Ishikawa (cell line): ENCODE results near the gene RALGPS1.

Experiments used
- EP300 ChIP-seq: IDR thresholded peaks from 2 replicates; pipeline ENCODE4 v1.6.1; 2012; ENCODE audit warnings: borderline replicate concordance
- RAD21 ChIP-seq: IDR thresholded peaks from 2 replicates; pipeline ENCODE4 v1.6.1; 2012; ENCODE audit warnings: low read depth
- TCF12 ChIP-seq: IDR thresholded peaks from 2 replicates; pipeline ENCODE4 v1.6.1; 2012; ENCODE audit warnings: low read depth

DNA sequence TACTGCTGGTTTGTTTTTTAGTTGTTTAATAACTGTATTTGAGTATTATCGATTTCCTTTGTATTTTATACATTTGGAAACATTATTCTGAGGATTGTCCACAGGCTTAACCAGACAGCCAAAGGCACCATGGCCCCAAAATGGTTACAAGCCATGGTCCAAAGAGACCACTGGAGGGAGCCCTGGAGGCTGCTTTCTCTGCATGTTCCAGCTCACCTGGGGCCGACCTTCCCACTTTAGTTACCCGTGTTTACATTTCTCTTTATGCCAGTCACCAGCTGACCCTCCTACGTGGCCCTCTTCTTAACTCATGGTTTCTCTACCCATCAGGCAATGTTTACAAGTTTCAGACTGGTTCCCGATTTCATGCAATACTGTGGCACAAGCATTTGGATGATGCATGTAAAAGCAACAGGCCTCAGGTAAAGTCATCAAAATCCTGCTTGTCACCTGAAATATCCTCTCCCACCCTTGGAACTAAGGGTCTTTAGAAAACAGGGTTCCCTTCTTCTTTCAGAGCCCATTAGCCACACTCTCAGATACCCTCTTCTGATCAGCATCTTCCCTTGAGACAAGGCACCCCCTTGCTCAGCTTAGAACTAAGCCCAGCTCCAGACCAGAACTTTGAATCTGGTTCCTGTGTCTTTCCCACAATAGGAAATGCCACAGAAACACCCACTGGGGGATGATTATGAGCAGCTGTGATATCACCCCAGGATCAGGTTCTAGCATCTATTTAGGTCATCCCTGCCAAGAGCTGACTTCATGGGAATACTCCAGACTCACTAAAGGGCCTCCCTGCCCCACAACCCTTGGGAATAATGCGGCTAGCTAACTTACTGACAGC lies 300.1 kb downstream of the RALGPS1 start:
- no peak for TF ChIP-seq EP300
- TF ChIP-seq RAD21: peak; percentile 77
- no peak for TF ChIP-seq TCF12
